Measurements from ENCODE around the gene RASSF5. TPM values are rescaled to one million over a fixed set of nuclear protein-coding genes. Genes with fewer than 3 reads are reported as not detected.

RASSF5 gene
- total RNA-seq, 2 donors from 2014 or later: 0.20 to 0.26 TPM

GRCh38 chr1:206570529-206570928 lies 63.2 kb downstream of the RASSF5 start:
- H3K4me1 Mint-ChIP-seq: no peaks in the 10 kb centered on the region
- H3K9me3 Mint-ChIP-seq: no peaks in the 10 kb centered on the region
- H3K27ac ChIP-seq (ENCODE audit: low read depth, low read length): no peak overlapping the region
- no peak for DNase-seq
- no peaks in the 10 kb centered on the region for H3K27me3 ChIP-seq (ENCODE audit: control insufficient read depth, insufficient read depth, low read length, poor library complexity, severe bottlenecking)
- no peak overlapping the region for H3K4me3 ChIP-seq (ENCODE audit: low read length)
- TF ChIP-seq CTCF (conservative IDR thresholded peaks at IDR 0.05): no peak
- no peak overlapping the region for H3K4me3 Mint-ChIP-seq
- H3K36me3 ChIP-seq (ENCODE audit: control insufficient read depth, insufficient read depth, low read length): no peaks in the 10 kb centered on the region
- H3K27ac Mint-ChIP-seq: no peak overlapping the region
- peaks cover 8% of the 10 kb centered on the region for H3K27me3 Mint-ChIP-seq (ENCODE audit: insufficient read depth)
- no peak overlapping the region for H3K9ac ChIP-seq (ENCODE audit: extremely low read depth, low read length, poor library complexity, severe bottlenecking)
- WGBS, 2 experiments (ENCODE audit: insufficient coverage in 1 of 2, insufficient read length in 1 of 2): 87 to 90% methylated on average over 3 of the region's 3 CpGs
- H3K36me3 Mint-ChIP-seq (ENCODE audit: low read depth): no peaks in the 10 kb centered on the region
- H3K9me3 ChIP-seq (ENCODE audit: control insufficient read depth, low read length): no peaks in the 10 kb centered on the region
- no peaks in the 10 kb centered on the region for H3K4me1 ChIP-seq (ENCODE audit: control insufficient read depth, insufficient read depth, low read length)

DNA sequence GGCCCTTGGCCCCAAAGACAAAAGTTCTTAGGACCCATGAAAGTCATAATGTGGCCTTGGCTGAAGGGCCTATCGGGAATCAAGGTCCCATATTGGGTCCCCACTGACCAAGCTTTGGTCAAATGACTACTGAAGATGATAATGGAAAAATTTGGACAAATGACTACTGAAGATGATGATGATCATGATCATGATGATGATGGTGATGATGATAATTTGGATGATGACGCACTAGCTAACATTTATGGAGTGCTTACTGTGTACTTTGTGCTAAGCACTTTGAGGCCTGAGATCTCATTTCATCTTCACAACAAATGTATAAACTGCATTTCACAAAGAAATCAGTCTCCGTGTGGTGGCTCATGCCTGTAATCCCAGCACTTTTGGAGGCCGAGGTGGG lies 65.5 kb downstream of the RASSF5 start:
- 91 to 93% methylated on average over 4 of the region's 4 CpGs for WGBS, 2 experiments (ENCODE audit: insufficient coverage in 1 of 2, insufficient read length in 1 of 2)
- Histone ChIP-seq H3K27ac (ENCODE audit: low read depth, low read length) (no peak overlapping the region), H3K9ac (ENCODE audit: extremely low read depth, low read length, poor library complexity, severe bottlenecking) (no peak overlapping the region), H3K4me3 (ENCODE audit: low read length) (no peak overlapping the region), H3K9me3 (ENCODE audit: control insufficient read depth, low read length) (no peaks in the 10 kb centered on the region), H3K36me3 (ENCODE audit: control insufficient read depth, insufficient read depth, low read length) (no peaks in the 10 kb centered on the region), H3K27me3 (ENCODE audit: control insufficient read depth, insufficient read depth, low read length, poor library complexity, severe bottlenecking) (no peaks in the 10 kb centered on the region), H3K4me1 (ENCODE audit: control insufficient read depth, insufficient read depth, low read length) (no peaks in the 10 kb centered on the region)
- TF ChIP-seq CTCF (conservative IDR thresholded peaks at IDR 0.05): no peak
- Mint-ChIP-seq H3K36me3 (ENCODE audit: low read depth) (no peaks in the 10 kb centered on the region), H3K4me3 (no peak overlapping the region), H3K27me3 (ENCODE audit: insufficient read depth) (peaks cover 2% of the 10 kb centered on the region), H3K4me1 (no peaks in the 10 kb centered on the region), H3K27ac (no peak overlapping the region), H3K9me3 (no peaks in the 10 kb centered on the region)
- no peak for DNase-seq

- no peak overlapping the region for H3K27ac Mint-ChIP-seq
- Histone ChIP-seq H3K4me1 (ENCODE audit: control insufficient read depth, insufficient read depth, low read length) (no peaks in the 10 kb centered on the region), H3K9ac (ENCODE audit: extremely low read depth, low read length, poor library complexity, severe bottlenecking) (no peak overlapping the region), H3K9me3 (ENCODE audit: control insufficient read depth, low read length) (no peaks in the 10 kb centered on the region), H3K27ac (ENCODE audit: low read depth, low read length) (no peak overlapping the region), H3K36me3 (ENCODE audit: control insufficient read depth, insufficient read depth, low read length) (no peaks in the 10 kb centered on the region), H3K27me3 (ENCODE audit: control insufficient read depth, insufficient read depth, low read length, poor library complexity, severe bottlenecking) (no peaks in the 10 kb centered on the region), H3K4me3 (ENCODE audit: low read length) (no peak overlapping the region)
- peaks cover 2% of the 10 kb centered on the region for H3K27me3 Mint-ChIP-seq (ENCODE audit: insufficient read depth)
- H3K36me3 Mint-ChIP-seq (ENCODE audit: low read depth): no peaks in the 10 kb centered on the region
- no peaks in the 10 kb centered on the region for H3K4me1 Mint-ChIP-seq
- no peak overlapping the region for H3K4me3 Mint-ChIP-seq
- no peaks in the 10 kb centered on the region for H3K9me3 Mint-ChIP-seq
- TF ChIP-seq CTCF (conservative IDR thresholded peaks at IDR 0.05): no peak
- DNase-seq: no peak
- 92 to 98% methylated on average over 4 of the region's 4 CpGs for WGBS, 2 experiments (ENCODE audit: insufficient coverage in 1 of 2, insufficient read length in 1 of 2)
Measured at GRCh38 chr1:206573319-206573718, 66.0 kb downstream of the RASSF5 start.
